Activated T-cell treated with anti-CD3 and anti-CD28 coated beads for 1 hour (primary cell): ENCODE results near the gene RBFOX2.

Experiments
- DNase-seq: peaks from one replicate; pipeline ENCODE4 v3.0.0-alpha.2; 2020; ENCODE audit warnings: low read depth

RBFOX2 gene

GRCh38 chr22:35972559-35972958 lies 56.1 kb downstream of the RBFOX2 start:
- no peak for DNase-seq

GRCh38 chr22:35971456-35972119 lies 57.0 kb downstream of the RBFOX2 start:
- DNase-seq: no peak

DNA sequence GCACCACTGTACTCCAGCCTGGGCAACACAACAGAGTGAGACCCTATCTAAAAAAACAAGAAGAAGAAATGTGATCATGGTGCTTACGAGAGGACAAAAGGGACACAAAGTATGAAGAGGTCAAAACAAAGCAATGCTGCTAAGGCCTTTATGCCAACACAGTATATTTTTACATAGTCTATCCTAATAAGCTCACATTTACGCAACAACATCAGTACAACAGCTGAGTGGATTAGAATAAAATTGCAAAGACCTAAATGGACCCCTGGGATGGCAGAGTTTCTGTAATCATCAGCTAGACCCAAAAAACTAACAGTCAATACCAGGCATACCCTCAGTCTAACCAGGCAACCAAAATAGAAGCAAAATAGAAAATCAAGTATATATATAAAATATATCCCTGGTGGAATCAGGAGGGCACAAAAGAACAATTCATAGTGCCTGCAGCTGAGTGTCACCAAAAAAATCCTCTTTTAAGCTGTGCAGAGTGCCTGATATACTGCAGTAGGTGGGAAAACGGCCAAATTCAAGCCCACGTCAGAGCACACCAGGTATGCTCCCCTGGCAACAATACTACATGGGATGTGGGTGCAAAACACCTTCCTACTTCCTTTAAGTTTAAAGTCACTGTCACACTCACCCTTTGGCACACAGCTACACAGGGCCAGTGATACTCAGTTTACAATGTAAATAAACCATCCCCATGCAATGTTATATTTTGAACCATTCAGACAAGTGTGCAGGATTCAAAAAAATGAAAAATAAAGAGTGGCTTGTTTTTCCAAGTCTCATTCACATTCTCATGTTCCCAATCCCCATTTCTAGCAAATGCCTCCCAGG lies 57.8 kb downstream of the RBFOX2 start:
- DNase-seq: no peak

GRCh38 chr22:35967046-35967397 lies 61.6 kb downstream of the RBFOX2 start:
- no peak for DNase-seq

DNA sequence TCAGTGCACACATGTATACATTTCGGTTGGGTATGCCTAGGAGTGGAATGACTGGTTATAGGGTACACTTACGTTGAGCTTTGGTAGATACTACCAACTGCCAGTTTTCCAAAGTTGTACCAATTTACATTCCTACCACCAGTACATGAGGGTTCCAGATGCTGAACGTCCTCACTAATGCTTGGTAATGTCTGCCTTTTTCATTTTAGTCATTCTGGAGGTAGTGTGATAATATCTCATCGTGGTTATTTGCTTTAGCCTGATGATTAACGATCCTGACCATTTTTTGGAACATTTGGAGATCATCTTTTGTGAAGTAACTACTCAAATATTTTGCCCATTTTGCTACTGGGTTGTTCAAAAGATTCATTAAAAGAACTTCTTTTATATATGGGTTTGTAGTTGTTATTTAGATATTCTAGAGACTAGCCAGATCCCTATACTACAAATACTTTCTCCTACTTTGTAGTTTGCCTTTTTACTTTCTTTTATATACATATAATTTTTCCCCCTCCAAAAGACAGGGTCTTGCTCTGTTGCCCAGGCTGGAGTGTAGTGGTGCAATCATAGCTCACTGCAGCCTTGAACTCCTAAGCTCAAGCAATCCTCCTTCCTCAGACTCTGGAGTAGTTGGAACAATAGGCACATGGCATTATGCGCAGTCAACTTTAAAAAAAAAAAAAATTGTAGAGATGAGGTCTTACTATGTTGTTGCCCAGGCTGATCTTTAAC lies 62.1 kb downstream of the RBFOX2 start:
- DNase-seq: no peak

- no peak for DNase-seq
Observed at GRCh38 chr22:35963237-35963810, 65.3 kb downstream of the RBFOX2 start.

GRCh38 chr22:35961480-35962295 lies 66.9 kb downstream of the RBFOX2 start:
- no peak for DNase-seq

GRCh38 chr22:35960854-35961253 lies 67.8 kb downstream of the RBFOX2 start:
- no peak for DNase-seq

DNA sequence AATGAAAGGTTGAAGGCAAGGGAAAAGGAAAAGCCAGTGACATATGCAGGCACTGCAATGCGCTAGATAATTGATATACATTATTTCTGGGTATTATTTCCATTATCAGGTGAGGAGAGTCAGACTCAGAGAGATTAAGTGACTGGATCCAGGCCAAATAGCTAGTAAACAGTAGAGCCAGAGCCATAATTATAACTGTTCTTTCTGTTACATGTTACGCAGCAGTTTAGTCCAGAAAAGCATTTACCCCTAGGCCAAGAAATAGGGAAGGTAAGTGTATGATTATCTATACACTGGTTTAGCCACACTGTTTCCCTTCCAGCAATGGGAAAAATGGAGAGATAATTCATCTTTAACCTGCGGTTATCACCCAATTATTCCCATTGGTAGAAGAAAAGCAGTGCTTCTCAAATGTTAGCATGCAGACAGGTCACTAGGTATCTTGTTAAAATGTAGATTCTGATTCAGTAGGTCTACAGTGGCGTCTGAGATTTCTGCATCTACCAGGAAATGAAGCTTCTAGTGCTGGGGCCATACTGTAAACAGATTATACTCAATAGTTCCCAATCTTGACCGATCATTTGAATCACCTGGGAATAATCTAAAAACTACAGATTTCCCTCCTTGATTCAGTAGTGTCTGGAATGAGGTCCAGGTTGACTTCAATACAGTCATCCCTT lies 69.4 kb downstream of the RBFOX2 start:
- DNase-seq: no peak

DNA sequence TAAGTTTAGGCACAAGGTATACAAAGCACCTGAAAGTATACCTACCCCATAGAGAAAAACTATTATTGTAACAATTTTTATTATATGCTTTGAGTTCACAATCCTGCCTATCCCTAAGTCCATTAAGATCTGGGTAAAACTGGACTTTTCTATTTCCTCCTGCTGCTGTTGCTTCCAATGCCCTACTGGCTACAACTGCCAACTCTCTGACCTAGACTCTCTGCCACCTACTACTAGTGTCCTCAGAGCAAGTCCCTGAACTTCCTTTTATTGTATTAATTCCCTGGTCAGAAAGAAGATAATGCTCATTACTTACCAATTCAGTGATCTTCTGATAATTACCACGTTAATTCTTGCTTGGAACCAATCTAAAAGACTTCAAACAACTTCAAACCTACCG lies 70.3 kb downstream of the RBFOX2 start:
- no peak for DNase-seq

- no peak for DNase-seq
Observed at GRCh38 chr22:35957589-35957988, 71.0 kb downstream of the RBFOX2 start.

- no peak for DNase-seq
Observed at GRCh38 chr22:35956850-35957249, 71.8 kb downstream of the RBFOX2 start.

GRCh38 chr22:35955546-35955945 lies 73.1 kb downstream of the RBFOX2 start:
- no peak for DNase-seq

- DNase-seq: no peak
Observed at GRCh38 chr22:35952576-35952975, 76.0 kb downstream of the RBFOX2 start.

DNA sequence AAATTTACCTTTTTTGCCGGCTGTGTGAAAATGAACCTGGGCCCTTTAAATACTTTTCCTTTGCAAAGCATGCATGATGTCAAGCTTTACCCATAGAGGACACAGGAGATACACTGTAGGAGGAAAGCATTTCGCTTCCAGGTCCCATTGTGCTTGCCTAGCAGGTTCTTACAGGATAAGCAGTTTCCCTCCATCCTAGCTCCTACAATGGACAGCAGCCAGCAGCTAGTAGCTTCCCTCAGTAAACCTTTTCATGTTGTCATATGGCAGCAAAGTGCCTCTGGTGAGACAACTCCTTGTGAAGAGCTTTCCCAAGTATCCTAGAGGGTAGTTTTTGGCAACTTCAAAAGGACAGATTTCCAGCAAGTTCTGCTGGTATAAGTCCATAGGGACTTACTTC lies 78.4 kb downstream of the RBFOX2 start:
- DNase-seq: no peak

- DNase-seq: no peak
Observed at GRCh38 chr22:35949243-35949642, 79.4 kb downstream of the RBFOX2 start.

- DNase-seq: no peak
Observed at GRCh38 chr22:35947794-35948425, 80.7 kb downstream of the RBFOX2 start.

DNA sequence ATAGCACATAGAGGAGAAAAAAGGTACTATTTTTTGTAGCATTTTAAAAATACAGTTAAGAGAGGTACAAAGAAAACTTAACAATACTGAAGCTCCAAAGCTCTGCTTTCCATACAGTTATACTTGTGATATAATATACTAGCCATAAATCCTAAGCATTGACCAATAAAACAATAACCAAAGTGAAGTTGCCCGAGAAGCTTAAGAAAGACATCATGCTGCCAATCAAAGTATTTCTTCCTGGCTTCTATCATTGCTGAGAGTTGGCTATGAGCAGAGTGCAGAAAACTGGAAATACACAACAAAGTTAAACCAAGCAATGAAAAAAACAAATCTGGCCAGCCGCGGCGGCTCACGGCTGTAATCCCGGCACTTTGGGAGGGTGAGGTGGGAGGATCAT lies 84.2 kb downstream of the RBFOX2 start:
- DNase-seq: no peak

GRCh38 chr22:35940166-35940565 lies 88.5 kb downstream of the RBFOX2 start:
- no peak for DNase-seq

DNA sequence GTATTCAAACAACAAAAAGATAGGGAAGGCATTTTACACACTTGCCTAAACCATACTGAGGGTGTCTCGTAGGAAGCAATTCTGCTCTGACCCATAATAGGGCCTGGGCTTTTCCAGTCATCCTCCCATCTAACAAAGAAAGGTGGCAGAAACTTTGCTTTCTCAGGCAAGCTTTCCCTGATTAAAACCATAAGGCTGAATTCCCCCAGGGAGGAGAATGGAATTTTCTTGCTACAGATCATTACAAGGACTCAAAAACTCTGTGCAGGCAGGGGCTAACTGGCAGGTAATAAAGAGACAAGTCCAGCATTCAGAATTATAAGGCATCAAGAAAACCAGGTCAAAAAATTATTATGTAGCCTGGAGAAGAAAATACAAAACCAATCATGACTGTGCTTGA lies 90.4 kb downstream of the RBFOX2 start:
- no peak for DNase-seq

DNA sequence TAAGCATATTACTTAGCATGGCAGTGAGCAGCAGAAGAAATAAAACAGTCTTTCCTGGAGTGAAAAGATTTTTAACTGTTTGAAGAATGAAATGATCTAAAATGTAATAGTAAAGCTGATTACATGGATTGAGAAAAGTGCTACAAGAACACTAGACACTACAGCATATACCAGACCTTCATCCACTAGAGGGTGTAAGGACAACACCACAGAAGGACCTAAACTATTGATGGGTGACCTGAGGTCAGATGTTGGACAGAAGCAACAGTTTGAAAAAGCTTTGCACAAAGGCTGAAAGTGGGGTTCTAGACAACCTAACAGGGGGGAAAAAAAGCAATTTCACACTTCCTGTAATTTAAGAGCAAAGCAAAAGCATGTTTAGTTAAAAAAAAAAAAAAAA lies 97.7 kb downstream of the RBFOX2 start:
- DNase-seq: no peak
